OCI-LY1 (cell line): ENCODE results near the gene NFIX.

Experiments
- H2AFZ ChIP-seq: fragments of 200-600 bp; sonication (generic), shearing (Covaris generic); 2 replicates; pipeline ENCODE4 v1.6.0; 2014; ENCODE audit warnings: antibody characterized with exemption, mild to moderate bottlenecking, low read length
- H3F3A ChIP-seq: fragments of 200-600 bp; sonication (generic), shearing (Covaris generic); 2 replicates; pipeline ENCODE4 v1.6.0; 2014; ENCODE audit warnings: mild to moderate bottlenecking, antibody characterized with exemption, low read length, moderate library complexity; ENCODE audit not compliant: insufficient read depth
- H3K27ac ChIP-seq: fragments of 200-600 bp; sonication (generic); 2 replicates; pipeline ENCODE4 v1.5.1; 2014; ENCODE audit warnings: low read length, mixed run types, mild to moderate bottlenecking, low read depth; ENCODE audit not compliant: poor library complexity, severe bottlenecking
- H3K27me3 ChIP-seq: fragments of 200-600 bp; sonication (generic); 2 replicates; pipeline ENCODE4 v1.6.0; 2014; ENCODE audit warnings: antibody characterized with exemption, mild to moderate bottlenecking, low read length, moderate library complexity; ENCODE audit not compliant: insufficient read depth
- H3K36me3 ChIP-seq: fragments of 200-600 bp; sonication (generic); 2 replicates; pipeline ENCODE4 v1.6.1; 2014; ENCODE audit warnings: mild to moderate bottlenecking, antibody characterized with exemption, low read length, moderate library complexity, mixed read lengths; ENCODE audit not compliant: insufficient read depth
- H3K4me1 ChIP-seq: fragments of 200-600 bp; sonication (generic); 2 replicates; pipeline ENCODE4 v1.5.1; 2014; ENCODE audit warnings: mild to moderate bottlenecking, low read length, moderate library complexity; ENCODE audit not compliant: insufficient read depth, severe bottlenecking
- H3K4me2 ChIP-seq: fragments of 200-600 bp; sonication (generic), shearing (Covaris generic); 2 replicates; pipeline ENCODE4 v1.6.1; 2014; ENCODE audit warnings: low read length
- H3K4me3 ChIP-seq: fragments of 200-600 bp; sonication (generic); 2 replicates; pipeline ENCODE4 v1.5.1; 2014; ENCODE audit warnings: low read length, low read depth, mild to moderate bottlenecking, mixed read lengths; ENCODE audit not compliant: poor library complexity, severe bottlenecking
- H3K79me2 ChIP-seq: fragments of 200-600 bp; shearing (Covaris generic); 2 replicates; pipeline ENCODE4 v1.6.1; 2016; ENCODE audit warnings: mixed run types, low read length, mixed read lengths; ENCODE audit not compliant: insufficient read depth
- H3K9ac ChIP-seq: fragments of 200-600 bp; sonication (generic), shearing (Covaris generic); 2 replicates; pipeline ENCODE4 v1.6.1; 2014; ENCODE audit warnings: mild to moderate bottlenecking, low read length, mixed read lengths
- H3K9me2 ChIP-seq: fragments of 200-600 bp; sonication (generic), shearing (Covaris generic); 2 replicates; pipeline ENCODE4 v1.6.1; 2014; ENCODE audit warnings: low read depth, mild to moderate bottlenecking, low read length, mixed read lengths
- H3K9me3 ChIP-seq: fragments of 200-600 bp; shearing (Covaris generic); 2 replicates; pipeline ENCODE4 v1.6.1; 2014; ENCODE audit warnings: low read length, mixed read lengths
- H4K20me1 ChIP-seq: fragments of 200-600 bp; sonication (generic), shearing (Covaris generic); 2 replicates; pipeline ENCODE4 v1.6.0; 2016; ENCODE audit warnings: mild to moderate bottlenecking, low read length; ENCODE audit not compliant: insufficient read depth
- CTCF ChIP-seq: fragments of 200-600 bp; sonication (generic), shearing (Covaris generic); IDR thresholded peaks from 2 replicates; pipeline ENCODE4 v1.5.1; 2017; ENCODE audit warnings: mild to moderate bottlenecking, antibody characterized with exemption, low read length, moderate library complexity, mixed read lengths
- EZH2 ChIP-seq: fragments of 200-600 bp; sonication (generic), shearing (Covaris generic); IDR thresholded peaks from 2 replicates; pipeline ENCODE4 v1.8.0; 2017; ENCODE audit warnings: borderline replicate concordance, mixed run types, mild to moderate bottlenecking, antibody characterized with exemption, low read length, moderate library complexity, mixed read lengths

NFIX gene

GRCh38 chr19:13129384-13129783, 134.1 kb downstream of the NFIX start:
- TF ChIP-seq EZH2 (no peak), CTCF (no peak)
- no peaks in the 10 kb centered on the region for H4K20me1 ChIP-seq

GRCh38 chr19:13130886-13131490, 135.7 kb downstream of the NFIX start:
- H3K36me3 ChIP-seq, result peaks cover 42% of the 10 kb centered on the region; the same call in 1 of the 2 replicates
- H2AFZ ChIP-seq, result no peak overlapping the region
- no peaks in the 10 kb centered on the region for H3F3A ChIP-seq
- H3K9me2 ChIP-seq, result no peaks in the 10 kb centered on the region
- H3K4me1 ChIP-seq, result no peaks in the 10 kb centered on the region
- no peaks in the 10 kb centered on the region for H4K20me1 ChIP-seq
- H3K4me2 ChIP-seq, result no peak overlapping the region
- H3K27me3 ChIP-seq, result no peaks in the 10 kb centered on the region
- TF ChIP-seq EZH2, result no peak
- no peak overlapping the region for H3K27ac ChIP-seq
- H3K9ac ChIP-seq, result no peak overlapping the region
- H3K4me3 ChIP-seq, result no peak overlapping the region
- no peaks in the 10 kb centered on the region for H3K9me3 ChIP-seq
- H3K79me2 ChIP-seq, result peaks cover 24% of the 10 kb centered on the region

More at GRCh38 chr19:13129384-13129783, 134.1 kb downstream of the NFIX start:
- Histone ChIP-seq H3K4me1 (no peaks in the 10 kb centered on the region), H3K9me3 (no peaks in the 10 kb centered on the region), H3K36me3 (peaks cover 34% of the 10 kb centered on the region; the same call in 1 of the 2 replicates), H3K9me2 (no peaks in the 10 kb centered on the region), H3F3A (no peaks in the 10 kb centered on the region), H2AFZ (no peak overlapping the region), H3K4me3 (no peak overlapping the region), H3K9ac (no peak overlapping the region), H3K27ac (no peak overlapping the region), H3K27me3 (no peaks in the 10 kb centered on the region), H3K4me2 (no peak overlapping the region), H3K79me2 (peaks cover 24% of the 10 kb centered on the region)

DNA sequence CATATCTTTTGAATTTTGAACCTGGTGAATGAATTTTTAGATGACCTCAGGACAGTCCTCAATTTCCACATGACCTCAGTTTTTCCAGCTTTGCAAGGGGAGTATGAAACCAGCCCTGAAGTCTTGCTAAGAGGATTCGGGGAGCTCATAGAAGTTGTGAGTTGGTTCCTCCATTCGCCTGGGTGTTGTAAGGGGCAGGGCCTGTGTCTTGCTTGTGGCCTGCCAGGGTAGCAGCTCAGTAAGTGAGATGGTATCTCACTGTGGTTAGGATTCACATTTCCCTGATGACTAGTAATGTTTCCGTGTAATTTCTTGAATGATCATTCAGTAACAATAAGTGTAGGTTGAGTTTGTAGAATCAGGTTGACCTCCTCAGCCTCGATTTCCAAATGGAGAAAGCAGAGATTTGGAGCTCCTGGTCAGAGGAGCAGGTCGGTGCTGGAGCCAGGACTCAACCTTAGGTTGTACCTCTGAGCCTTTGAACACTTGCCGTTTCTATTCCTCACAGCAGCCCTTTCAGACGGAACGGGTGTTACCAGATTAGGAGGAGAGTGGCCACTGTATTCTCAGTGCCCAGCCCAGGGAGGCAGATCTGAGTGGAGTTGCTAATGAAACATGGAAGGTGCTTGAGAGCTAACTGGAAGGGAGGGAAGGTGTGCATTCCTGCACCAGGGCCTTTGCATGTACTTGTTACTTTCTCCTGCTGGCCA, 137.4 kb downstream of the NFIX start:
- peaks cover 18% of the 10 kb centered on the region for H3K79me2 ChIP-seq
- no peak overlapping the region for H2AFZ ChIP-seq
- H4K20me1 ChIP-seq, result no peaks in the 10 kb centered on the region
- H3K27me3 ChIP-seq, result no peaks in the 10 kb centered on the region
- no peaks in the 10 kb centered on the region for H3K4me1 ChIP-seq
- no peak overlapping the region for H3K9ac ChIP-seq
- H3K4me3 ChIP-seq, result no peak overlapping the region
- H3K9me3 ChIP-seq, result no peaks in the 10 kb centered on the region
- TF ChIP-seq EZH2 (no peak), CTCF (no peak)
- no peaks in the 10 kb centered on the region for H3K9me2 ChIP-seq
- no peaks in the 10 kb centered on the region for H3F3A ChIP-seq
- H3K4me2 ChIP-seq, result no peak overlapping the region
- H3K27ac ChIP-seq, result no peak overlapping the region
- peaks cover 54% of the 10 kb centered on the region for H3K36me3 ChIP-seq
